K562 (cell line): Measurements from ENCODE around the gene CTPS2. TPM values are rescaled to one million over a fixed set of nuclear protein-coding genes. Genes with fewer than 3 reads are reported as not detected.

Source experiments
- ARHGAP35 ChIP-seq: fragments of 450-650 bp; IDR thresholded peaks from 2 replicates; pipeline ENCODE4 v1.6.1; 2018; ENCODE audit not compliant: partially characterized antibody
- BCL6 ChIP-seq: fragments of 250-450 bp; sonication (Bioruptor Pico); IDR thresholded peaks from 2 replicates; pipeline ENCODE4 v1.4.0; 2020
- CBFA2T3 ChIP-seq: fragments of 450-650 bp; IDR thresholded peaks from 2 replicates; pipeline ENCODE4 v1.6.1; 2017
- CBX5 ChIP-seq: IDR thresholded peaks from 2 replicates; pipeline ENCODE4 v1.6.1; 2014; ENCODE audit warnings: low read depth, borderline replicate concordance
- CGGBP1 ChIP-seq: fragments of 250-450 bp; sonication (Bioruptor Pico); IDR thresholded peaks from 2 replicates; pipeline ENCODE4 v1.9.0; 2021; ENCODE audit warnings: mild to moderate bottlenecking
- CXXC5 ChIP-seq: fragments of 250-450 bp; sonication (Bioruptor Pico); IDR thresholded peaks from 2 replicates; pipeline ENCODE4 v1.8.0; 2022; ENCODE audit warnings: inconsistent platforms, mild to moderate bottlenecking, moderate library complexity
- GABPB1 ChIP-seq: sonication (generic); formaldehyde crosslinking; IDR thresholded peaks from 2 replicates; pipeline ENCODE4 v1.8.0; 2022; ENCODE audit warnings: mild to moderate bottlenecking, missing genetic modification reagents
- HMGXB4 ChIP-seq: sonication (generic); formaldehyde crosslinking; IDR thresholded peaks from 2 replicates; pipeline ENCODE4 v1.8.1; 2023; ENCODE audit warnings: mild to moderate bottlenecking, missing genetic modification reagents
- L3MBTL2 ChIP-seq: fragments of 450-650 bp; IDR thresholded peaks from 2 replicates; pipeline ENCODE4 v1.6.1; 2016; ENCODE audit warnings: mild to moderate bottlenecking, moderate library complexity
- LARP7 ChIP-seq: fragments of 450-650 bp; IDR thresholded peaks from 2 replicates; pipeline ENCODE4 v1.6.1; 2016
- MBD2 ChIP-seq: sonication (generic); IDR thresholded peaks from 2 replicates; pipeline ENCODE4 v1.6.1; 2016; ENCODE audit warnings: low read depth, borderline replicate concordance
- MCM7 ChIP-seq, 2 experiments: fragments of 450-650 bp; IDR thresholded peaks; 2 replicates each; pipeline ENCODE4 v1.6.1; 2016 to 2018
- MIER1 ChIP-seq: fragments of 450-650 bp; IDR thresholded peaks from 2 replicates; pipeline ENCODE4 v1.6.1; 2016; ENCODE audit warnings: antibody characterized with exemption, mild to moderate bottlenecking, low read depth
- MYNN ChIP-seq, 2 experiments: sonication (generic); formaldehyde crosslinking in 1 of 2; IDR thresholded peaks; 2 replicates each; pipeline versions ENCODE4 v1.5.0 to v1.6.1; 2016 to 2020; ENCODE audit warnings: antibody characterized with exemption in 1 of 2, missing genetic modification reagents in 1 of 2
- NUFIP1 ChIP-seq: fragments of 450-650 bp; IDR thresholded peaks from 2 replicates; pipeline ENCODE4 v1.6.1; 2018; ENCODE audit not compliant: partially characterized antibody
- PHF21A ChIP-seq: fragments of 450-650 bp; IDR thresholded peaks from 2 replicates; pipeline ENCODE4 v1.6.1; 2017; ENCODE audit warnings: low read depth, borderline replicate concordance
- RFX5 ChIP-seq: IDR thresholded peaks from 2 replicates; pipeline ENCODE4 v1.6.1; 2011; ENCODE audit warnings: low read depth, mild to moderate bottlenecking, improper control_type of control experiment, low read length
- RNF2 ChIP-seq: sonication (generic); IDR thresholded peaks from 2 replicates; pipeline ENCODE4 v1.6.1; 2016
- SIN3B ChIP-seq: fragments of 450-650 bp; IDR thresholded peaks from 2 replicates; pipeline ENCODE4 v1.6.1; 2017; ENCODE audit warnings: low read depth, mild to moderate bottlenecking, moderate library complexity
- SMARCA5 ChIP-seq: fragments of 450-650 bp; IDR thresholded peaks from 2 replicates; pipeline ENCODE4 v1.6.1; 2016
- ZC3H4 ChIP-seq: sonication (generic); formaldehyde crosslinking; IDR thresholded peaks from 2 replicates; pipeline ENCODE4 v1.9.0; 2021; ENCODE audit warnings: missing genetic modification reagents, borderline replicate concordance
- ZEB2 ChIP-seq: fragments of 450-650 bp; IDR thresholded peaks from 2 replicates; pipeline ENCODE4 v1.6.1; 2016
- ZNF707 ChIP-seq: fragments of 250-450 bp; sonication (Bioruptor Pico); conservative IDR thresholded peaks from 2 replicates; pipeline ENCODE4 v1.8.0; 2022; ENCODE audit warnings: inconsistent platforms, mild to moderate bottlenecking, moderate library complexity
- ZSCAN32 ChIP-seq: fragments of 450-650 bp; formaldehyde crosslinking; IDR thresholded peaks from 2 replicates; pipeline ENCODE4 v1.4.0; 2020; ENCODE audit warnings: mild to moderate bottlenecking, moderate library complexity
- polyA plus RNA-seq, 8 experiments: library from polyadenylated mRNA; depleted of rRNA in 4 of 8; stranded (reverse) in 5 of 8; unstranded in 3 of 8; fragments of >200 nt; fragmentation: Nextera tagmentation in 2 of 8; fragmentation: Illumina TruSeq in 1 of 8; extraction: Ambion mirVana in 2 of 8; extraction: Trizol in 1 of 8; gene quantifications; 2 replicates each; pipeline versions ENCODE4 v1.2.1 to v1.2.3, GENCODE V29; 2011 to 2014; ENCODE audit warnings: inconsistent platforms in 1 of 8, missing spikeins in 1 of 8
- total RNA-seq, 7 experiments: library from RNA; depleted of rRNA in 6 of 7; stranded (reverse); fragments of >200 nt in 6 of 7; fragmentation: Illumina TruSeq in 2 of 7; extraction: Trizol in 2 of 7; gene quantifications; 2 replicates each; pipeline versions ENCODE4 v1.2.1 to v1.2.3, GENCODE V29; 2011 to 2021; ENCODE audit warnings: low replicate concordance in 1 of 7
- TF ChIP-seq, protein P1 (sequence below): fragments of 250-450 bp; sonication (Bioruptor Pico); IDR thresholded peaks from 2 replicates; pipeline ENCODE4 v1.4.0; 2020; ENCODE audit warnings: borderline replicate concordance
- TF ChIP-seq, protein P2 (sequence below): sonication (generic); formaldehyde crosslinking; IDR thresholded peaks from 2 replicates; pipeline ENCODE4 v1.8.0; 2022; ENCODE audit warnings: missing genetic modification reagents, mild to moderate bottlenecking, moderate library complexity, borderline replicate concordance
- TF ChIP-seq, protein P3 (sequence below): fragments of 450-650 bp; formaldehyde crosslinking; IDR thresholded peaks from 2 replicates; pipeline ENCODE4 v1.4.0; 2020; ENCODE audit warnings: mild to moderate bottlenecking, moderate library complexity

CTPS2 gene
- total and polyA plus RNA-seq, 9 of the 15 experiments (the other 6 are each of a cell fraction or from before 2014, with no cell fraction given): 5.4 to 19.5 (median 14.1) TPM

DNA sequence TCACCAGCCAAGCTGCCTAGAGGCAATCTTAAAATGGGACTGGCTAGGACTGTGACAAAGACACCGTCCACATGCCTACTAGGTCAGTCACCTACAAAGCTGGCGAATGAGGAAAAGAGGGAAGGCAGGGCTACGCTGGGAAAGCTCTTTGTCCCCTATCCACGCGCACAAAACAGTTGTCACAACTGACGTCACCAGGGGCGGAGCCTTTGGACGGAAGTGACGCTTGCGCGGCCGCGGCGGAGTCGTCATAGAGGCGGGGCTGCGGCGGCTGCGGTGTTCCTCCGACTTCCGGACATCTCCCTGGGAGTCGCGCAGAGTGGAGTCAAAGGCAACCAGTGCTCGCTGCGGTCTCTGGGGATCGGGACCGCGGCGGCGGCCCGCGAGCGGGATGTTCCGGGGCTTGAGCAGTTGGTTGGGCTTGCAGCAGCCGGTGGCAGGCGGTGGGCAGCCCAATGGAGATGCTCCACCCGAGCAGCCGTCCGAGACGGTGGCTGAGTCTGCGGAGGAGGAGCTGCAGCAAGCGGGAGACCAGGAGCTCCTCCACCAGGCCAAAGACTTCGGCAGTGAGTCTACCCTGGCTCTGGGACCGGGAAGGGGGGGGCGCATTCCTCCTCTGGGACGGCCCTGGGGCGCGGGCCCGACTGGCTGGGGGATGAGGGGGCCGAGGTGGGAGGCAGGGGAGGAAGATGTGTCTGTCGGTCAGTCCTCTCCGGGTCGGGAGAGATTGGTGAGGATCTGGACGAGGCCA lies 7.0 kb upstream of the CTPS2 start, which contains the start of gene SYAP1 (continued):
- TF ChIP-seq CGGBP1 (CRISPR knock-in tag) (no peak), SMARCA5 (no peak), SIN3B (peak; percentile 61; the same call in 1 of the 2 replicates), PHF21A (no peak), LARP7 (no peak), NUFIP1 (no peak), RFX5 (no peak), CBX5 (no peak), HMGXB4 (CRISPR knock-in tag) (no peak), BCL6 (CRISPR knock-in tag) (no peak), ZNF707 (CRISPR knock-in tag) (no peak), MYNN (IDR thresholded peaks at IDR 0.05) (no peak), MYNN (CRISPR knock-in tag; IDR thresholded peaks at IDR 0.05) (no peak), MCM7 (IDR thresholded peaks at IDR 0.05) (no peak), GABPB1 (CRISPR knock-in tag) (peak; percentile 97), MIER1 (no peak), CXXC5 (peak; percentile 91), CBFA2T3 (no peak), ZC3H4 (CRISPR knock-in tag) (no peak), L3MBTL2 (0 out of 2 replicates have a peak, but pooled peaks have one; percentile 34), ARHGAP35 (no peak), ZSCAN32 (no peak), RNF2 (no peak), ZEB2 (no peak), MBD2 (peak; percentile 69)
- TF ChIP-seq, protein P1, sequence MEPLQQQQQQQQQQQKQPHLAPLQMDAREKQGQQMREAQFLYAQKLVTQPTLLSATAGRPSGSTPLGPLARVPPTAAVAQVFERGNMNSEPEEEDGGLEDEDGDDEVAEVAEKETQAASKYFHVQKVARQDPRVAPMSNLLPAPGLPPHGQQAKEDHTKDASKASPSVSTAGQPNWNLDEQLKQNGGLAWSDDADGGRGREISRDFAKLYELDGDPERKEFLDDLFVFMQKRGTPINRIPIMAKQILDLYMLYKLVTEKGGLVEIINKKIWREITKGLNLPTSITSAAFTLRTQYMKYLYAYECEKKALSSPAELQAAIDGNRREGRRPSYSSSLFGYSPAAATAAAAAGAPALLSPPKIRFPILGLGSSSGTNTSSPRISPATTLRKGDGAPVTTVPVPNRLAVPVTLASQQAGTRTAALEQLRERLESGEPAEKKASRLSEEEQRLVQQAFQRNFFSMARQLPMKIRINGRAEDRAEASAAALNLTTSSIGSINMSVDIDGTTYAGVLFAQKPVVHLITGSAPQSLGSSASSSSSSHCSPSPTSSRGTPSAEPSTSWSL (CRISPR knock-in tag): no peak
- TF ChIP-seq, protein P2, sequence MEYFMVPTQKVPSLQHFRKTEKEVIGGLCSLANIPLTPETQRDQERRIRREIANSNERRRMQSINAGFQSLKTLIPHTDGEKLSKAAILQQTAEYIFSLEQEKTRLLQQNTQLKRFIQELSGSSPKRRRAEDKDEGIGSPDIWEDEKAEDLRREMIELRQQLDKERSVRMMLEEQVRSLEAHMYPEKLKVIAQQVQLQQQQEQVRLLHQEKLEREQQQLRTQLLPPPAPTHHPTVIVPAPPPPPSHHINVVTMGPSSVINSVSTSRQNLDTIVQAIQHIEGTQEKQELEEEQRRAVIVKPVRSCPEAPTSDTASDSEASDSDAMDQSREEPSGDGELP (CRISPR knock-in tag): peak; percentile 77
- TF ChIP-seq, protein P3, sequence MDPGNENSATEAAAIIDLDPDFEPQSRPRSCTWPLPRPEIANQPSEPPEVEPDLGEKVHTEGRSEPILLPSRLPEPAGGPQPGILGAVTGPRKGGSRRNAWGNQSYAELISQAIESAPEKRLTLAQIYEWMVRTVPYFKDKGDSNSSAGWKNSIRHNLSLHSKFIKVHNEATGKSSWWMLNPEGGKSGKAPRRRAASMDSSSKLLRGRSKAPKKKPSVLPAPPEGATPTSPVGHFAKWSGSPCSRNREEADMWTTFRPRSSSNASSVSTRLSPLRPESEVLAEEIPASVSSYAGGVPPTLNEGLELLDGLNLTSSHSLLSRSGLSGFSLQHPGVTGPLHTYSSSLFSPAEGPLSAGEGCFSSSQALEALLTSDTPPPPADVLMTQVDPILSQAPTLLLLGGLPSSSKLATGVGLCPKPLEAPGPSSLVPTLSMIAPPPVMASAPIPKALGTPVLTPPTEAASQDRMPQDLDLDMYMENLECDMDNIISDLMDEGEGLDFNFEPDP (CRISPR knock-in tag): no peak
